H1 (cell line): ENCODE data around the gene B4GALT7. TPM values are rescaled to one million over a fixed set of nuclear protein-coding genes. Genes with fewer than 3 reads are reported as not detected.

Experiments used
- CTCF ChIA-PET: fragments of 300-600 bp; sonication (Branson Sonifier 250); formaldehyde crosslinking; loops from one replicate; lab custom pipeline; 2021; ENCODE audit not compliant: partially characterized antibody; lab: Charles Lee
- POLR2A ChIA-PET: fragments of 300-600 bp; sonication (Branson Sonifier 250); formaldehyde crosslinking; loops from one replicate; lab custom pipeline; 2021; ENCODE audit warnings: inconsistent platforms; ENCODE audit not compliant: partially characterized antibody; lab: Charles Lee
- DNase-seq, 2 experiments: peaks; one replicate each; pipeline versions ENCODE4 v3.0.0 to v3.0.0-alpha.2; 2010 to 2022; ENCODE audit warnings: low spot score in 2 of 2, low read depth in 1 of 2, mixed read lengths in 1 of 2
- FAIRE-seq: peaks from 2 replicates; lab custom pipeline; 2011; peaks lifted over from hg19 to GRCh38; lab: Jason Lieb, UNC
- H2AFZ ChIP-seq: 2 replicates; pipeline ENCODE4 v1.8.1; 2012; ENCODE audit warnings: low read length, inconsistent platforms
- H2AK5ac ChIP-seq: 2 replicates; pipeline ENCODE4 v1.6.1; 2013; ENCODE audit warnings: low read depth, low read length
- H2BK120ac ChIP-seq: replicated peaks from 2 replicates; pipeline ENCODE3; 2013; ENCODE audit warnings: low read depth, low read length, inconsistent platforms
- H2BK12ac ChIP-seq: 2 replicates; pipeline ENCODE4 v1.6.1; 2013; ENCODE audit warnings: low read depth, low read length
- H2BK15ac ChIP-seq: 2 replicates; pipeline ENCODE4 v1.6.1; 2013; ENCODE audit warnings: low read length
- H2BK20ac ChIP-seq: 2 replicates; pipeline ENCODE4 v1.6.1; 2013; ENCODE audit warnings: low read length
- H2BK5ac ChIP-seq: 2 replicates; pipeline ENCODE4 v1.6.1; 2013; ENCODE audit warnings: low read depth, low read length
- H3K14ac ChIP-seq: 2 replicates; pipeline ENCODE4 v1.6.1; 2013; ENCODE audit warnings: inconsistent platforms; ENCODE audit not compliant: insufficient read length
- H3K18ac ChIP-seq: 2 replicates; pipeline ENCODE4 v1.6.1; 2013; ENCODE audit warnings: low read length; ENCODE audit errors: extremely low read depth
- H3K23ac ChIP-seq: 2 replicates; pipeline ENCODE4 v1.6.1; 2013; ENCODE audit warnings: inconsistent platforms; ENCODE audit not compliant: insufficient read length
- H3K23me2 ChIP-seq: 2 replicates; pipeline ENCODE4 v1.6.1; 2013; ENCODE audit warnings: low read depth, low read length
- H3K27ac ChIP-seq: 2 replicates; pipeline ENCODE4 v1.6.1; 2011; ENCODE audit warnings: low read depth, low read length, inconsistent platforms
- H3K27me3 ChIP-seq, 4 experiments: replicated peaks in 1 of 4; 1 replicate in 1 of 4; 2 replicates in 3 of 4; pipeline versions ENCODE4 v1.6.1 to v1.8.1; 2011 to 2013; ENCODE audit warnings: low read length in 3 of 4, mild to moderate bottlenecking in 3 of 4, inconsistent platforms in 2 of 4, mixed read lengths in 2 of 4, moderate library complexity in 1 of 4; ENCODE audit not compliant: control insufficient read depth in 3 of 4, insufficient read depth in 3 of 4; ENCODE audit errors: extremely low read depth in 1 of 4
- H3K36me3 ChIP-seq, 4 experiments: 2 replicates each; pipeline versions ENCODE4 v1.6.1 to v1.8.1; 2011 to 2013; ENCODE audit warnings: mild to moderate bottlenecking in 4 of 4, low read length in 3 of 4, moderate library complexity in 2 of 4, control low read depth in 1 of 4, inconsistent platforms in 1 of 4; ENCODE audit not compliant: insufficient read depth in 4 of 4, control insufficient read depth in 2 of 4
- H3K4ac ChIP-seq: replicated peaks from 2 replicates; pipeline ENCODE3; 2013; ENCODE audit warnings: low read length, low read depth, mixed read lengths, inconsistent platforms; ENCODE audit not compliant: insufficient read length
- H3K4me1 ChIP-seq, 4 experiments: replicated peaks in 1 of 4; 1 replicate in 1 of 4; 2 replicates in 3 of 4; pipeline versions ENCODE4 v1.6.1 to v1.8.1; 2011 to 2013; ENCODE audit warnings: low read length in 3 of 4, inconsistent platforms in 2 of 4, mixed read lengths in 1 of 4; ENCODE audit not compliant: insufficient read depth in 4 of 4, control insufficient read depth in 3 of 4
- H3K4me2 ChIP-seq, 2 experiments: 2 replicates each; pipeline versions ENCODE4 v1.6.1 to v1.8.1; 2011 to 2013; ENCODE audit warnings: low read depth in 2 of 2, low read length in 2 of 2, control low read depth in 1 of 2, inconsistent platforms in 1 of 2, mild to moderate bottlenecking in 1 of 2; ENCODE audit not compliant: insufficient read depth in 1 of 2
- H3K4me3 ChIP-seq, 4 experiments: fragments of 200-600, 300-600 bp in 1 of 4; sonication (generic), shearing (Covaris generic), sonication (Bioruptor Twin) in 1 of 4; 2 replicates each; pipeline versions ENCODE4 v1.5.1 to v1.8.1; 2011 to 2016; ENCODE audit warnings: low read length in 4 of 4, low read depth in 3 of 4, control low read depth in 2 of 4, inconsistent platforms in 2 of 4, mild to moderate bottlenecking in 2 of 4, mixed read lengths in 1 of 4, moderate library complexity in 1 of 4; ENCODE audit not compliant: insufficient read depth in 2 of 4; ENCODE audit errors: extremely low read depth in 1 of 4
- H3K56ac ChIP-seq: replicated peaks from 2 replicates; pipeline ENCODE3; 2013; ENCODE audit warnings: low read depth, mild to moderate bottlenecking, mixed read lengths, low read length, inconsistent platforms; ENCODE audit not compliant: insufficient read length
- H3K79me1 ChIP-seq: 2 replicates; pipeline ENCODE4 v1.6.1; 2013; ENCODE audit warnings: low read depth, low read length, control low read depth
- H3K79me2 ChIP-seq, 2 experiments: 2 replicates each; pipeline versions ENCODE4 v1.6.1 to v1.8.1; 2012 to 2013; ENCODE audit warnings: low read length in 2 of 2, mild to moderate bottlenecking in 2 of 2, inconsistent platforms in 1 of 2; ENCODE audit not compliant: insufficient read depth in 2 of 2, control insufficient read depth in 1 of 2
- H3K9ac ChIP-seq, 4 experiments: replicated peaks in 1 of 4; 1 replicate in 1 of 4; 2 replicates in 3 of 4; pipeline versions ENCODE4 v1.6.1 to v1.8.1; 2011 to 2013; ENCODE audit warnings: low read depth in 3 of 4, low read length in 3 of 4, control low read depth in 2 of 4, mild to moderate bottlenecking in 2 of 4, moderate library complexity in 2 of 4, inconsistent platforms in 1 of 4; ENCODE audit errors: extremely low read depth in 1 of 4
- H3K9me3 ChIP-seq, 2 experiments: 2 replicates each; pipeline versions ENCODE4 v1.6.1 to v1.8.1; 2012 to 2013; ENCODE audit warnings: mild to moderate bottlenecking in 2 of 2, moderate library complexity in 2 of 2, control low read depth in 1 of 2, inconsistent platforms in 1 of 2, low read depth in 1 of 2, low read length in 1 of 2, mixed read lengths in 1 of 2; ENCODE audit not compliant: insufficient read depth in 2 of 2
- H4K20me1 ChIP-seq, 2 experiments: replicated peaks in 1 of 2; 2 replicates each; pipeline versions ENCODE3 to v1.8.1; 2011 to 2013; ENCODE audit warnings: inconsistent platforms in 2 of 2, low read length in 2 of 2, mild to moderate bottlenecking in 1 of 2; ENCODE audit not compliant: insufficient read depth in 2 of 2, control insufficient read depth in 1 of 2
- H4K5ac ChIP-seq: 2 replicates; pipeline ENCODE4 v1.6.1; 2013; ENCODE audit warnings: low read length, low read depth, mixed read lengths, inconsistent platforms; ENCODE audit not compliant: insufficient read length
- H4K8ac ChIP-seq: 2 replicates; pipeline ENCODE4 v1.8.0; 2013; ENCODE audit warnings: mild to moderate bottlenecking, moderate library complexity, low read length, inconsistent platforms; ENCODE audit not compliant: insufficient read depth; ENCODE audit errors: extremely low read depth
- H4K91ac ChIP-seq: replicated peaks from 2 replicates; pipeline ENCODE3; 2013; ENCODE audit warnings: low read length, mixed read lengths, inconsistent platforms; ENCODE audit not compliant: insufficient read length
- EZH2 ChIP-seq: fragments of 200-600 bp; sonication (generic); IDR thresholded peaks from 2 replicates; pipeline ENCODE4 v1.7.1; 2012; ENCODE audit warnings: low read depth, mild to moderate bottlenecking, moderate library complexity, low read length, inconsistent platforms; ENCODE audit not compliant: severe bottlenecking
- GABPA ChIP-seq: IDR thresholded peaks from 2 replicates; pipeline ENCODE4 v1.6.1; 2011; ENCODE audit warnings: mild to moderate bottlenecking, low read length, moderate library complexity, borderline replicate concordance; ENCODE audit not compliant: insufficient read depth
- NRF1 ChIP-seq: IDR thresholded peaks from 2 replicates; pipeline ENCODE4 v1.6.1; 2011; ENCODE audit warnings: mild to moderate bottlenecking, low read depth, low read length, improper control_type of control experiment
- POLR2A ChIP-seq, 2 experiments: IDR thresholded peaks; 1 replicate in 1 of 2; 2 replicates in 1 of 2; pipeline ENCODE4 v1.6.1; 2011; ENCODE audit warnings: low read depth in 2 of 2, low read length in 2 of 2, mild to moderate bottlenecking in 2 of 2; ENCODE audit errors: control extremely low read depth in 1 of 2
- SRF ChIP-seq: IDR thresholded peaks from 2 replicates; pipeline ENCODE4 v1.6.1; 2011; ENCODE audit warnings: mild to moderate bottlenecking, low read depth, low read length, moderate library complexity
- TAF1 ChIP-seq: IDR thresholded peaks from 2 replicates; pipeline ENCODE4 v1.6.1; 2011; ENCODE audit warnings: mild to moderate bottlenecking, low read depth, low read length
- WGBS, 2 experiments: shearing (Covaris generic) in 1 of 2; methylation state at CpG; one replicate each; pipeline versions ENCODE4 v1.1.6 to v1.1.7; 2013 to 2015; ENCODE audit warnings: low lambda C conversion rate in 2 of 2, mixed read lengths in 2 of 2, inconsistent platforms in 1 of 2, low coverage in 1 of 2, missing lambda C conversion rate in 1 of 2; ENCODE audit not compliant: insufficient replicate concordance in 2 of 2, insufficient coverage in 1 of 2, insufficient read length in 1 of 2; ENCODE audit errors: extremely low coverage in 1 of 2, missing lambda C conversion rate in 1 of 2; 5-methylcytosine and 5-hydroxymethylcytosine counted together
- polyA plus RNA-seq, 7 experiments: library from polyadenylated mRNA; depleted of rRNA in 3 of 7; stranded (reverse) in 5 of 7; unstranded in 2 of 7; fragments of >200 nt in 5 of 7; fragments of 200-250 nt in 2 of 7; gene quantifications; 1 replicate in 5 of 7; 2 replicates in 1 of 7; 4 replicates in 1 of 7; pipeline versions ENCODE4 v1.2.1 to v1.2.3, GENCODE V29; 2011 to 2013; ENCODE audit warnings: missing spikeins in 2 of 7, mixed read lengths in 2 of 7
- total RNA-seq: library from RNA; stranded (reverse); fragmentation: NEBNext Ultra II Directional; extraction: Animal tissue kit (Norgen Biotek cat#: 25700); gene quantifications from 2 replicates; pipeline ENCODE4 v1.2.1, GENCODE V29; 2021

The B4GALT7 gene
- total and polyA plus RNA-seq, 2 of the 8 experiments (the other 6 are each of a cell fraction or from before 2014, with no cell fraction given): 18.7 to 31.9 TPM

DNA sequence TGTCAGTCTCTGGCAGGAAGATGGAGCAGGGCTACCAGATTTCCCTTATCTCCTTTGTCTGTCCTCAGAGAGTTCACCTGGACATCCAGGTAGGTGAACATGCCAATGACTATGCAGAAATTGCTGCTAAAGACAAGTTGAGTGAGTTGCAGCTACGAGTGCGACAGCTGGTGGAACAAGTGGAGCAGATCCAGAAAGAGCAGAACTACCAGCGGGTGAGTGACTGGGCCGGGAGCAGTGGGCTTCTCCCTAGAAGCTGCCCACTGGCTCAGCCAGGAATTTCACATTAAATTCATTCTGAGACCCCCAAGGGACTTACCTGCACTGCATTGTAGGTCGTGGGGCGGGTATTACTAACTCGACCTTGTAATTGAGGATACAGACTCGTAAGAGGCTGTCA, 5.9 kb upstream of the B4GALT7 start:
- Histone ChIP-seq H3K23ac (no peak overlapping the region), H4K91ac (no peak overlapping the region), H2BK120ac (no peak overlapping the region), H3K9me3 (no peaks in the 10 kb centered on the region), H3K4ac (no peak overlapping the region), H3K14ac (no peak overlapping the region), H2BK12ac (no peak overlapping the region), H4K8ac (no peak overlapping the region), H4K5ac (no peak overlapping the region), H3K4me3 (no peak overlapping the region), H3K27ac (no peak overlapping the region), H3K79me1 (no peaks in the 10 kb centered on the region; the same call in 1 of the 2 replicates), H3K18ac (no peak overlapping the region), H2AFZ (no peak overlapping the region), H3K23me2 (peaks cover 2% of the 10 kb centered on the region; the same call in 1 of the 2 replicates), H2BK20ac (no peak overlapping the region), H3K27me3 (no peaks in the 10 kb centered on the region), H3K9ac (no peak overlapping the region), H3K79me2 (peaks cover 0 to 4% of the 10 kb centered on the region in 2 experiments; a peak in 1 of 4 replicates), H4K20me1 (peaks cover 2 to 4% of the 10 kb centered on the region in 2 experiments), H3K36me3 (peaks cover 11 to 32% (median 22%) of the 10 kb centered on the region in 4 experiments; a peak in 6 of 8 replicates), H2BK5ac (no peak overlapping the region), H2AK5ac (no peak overlapping the region), H3K56ac (no peak overlapping the region), H3K4me1 (no peaks in the 10 kb centered on the region), H3K4me2 (no peak overlapping the region), H2BK15ac (no peak overlapping the region)
- TF ChIP-seq POLR2A (IDR thresholded peaks at IDR 0.05; ENCODE audit: control extremely low read depth in 1 of 2, low read depth in 2 of 2, low read length in 2 of 2) (no peak), EZH2 (no peak), SRF (no peak), NRF1 (no peak), GABPA (no peak), TAF1 (no peak)
- DNase-seq: no peak
- 95% methylated on average over 8 of the region's 8 CpGs; no CpG with 5 or more reads in 1 of the 2 experiments for WGBS, 2 experiments
- FAIRE-seq: no peak
- ChIA-PET CTCF (interaction anchor here (0.8 to 1.1 kb wide), 3 partner anchors 12 to 37 kb away, joined by 3 to 6 read pairs (median 4); no protein-coding TSS in a partner anchor), POLR2A (interaction anchor here (2.8 kb wide), 1 partner anchor 10 kb away, joined by 19 read pairs; no protein-coding TSS in a partner anchor)
